GM23338 (cell line): Measurements from ENCODE around the gene TIRAP. TPM values are rescaled to one million over a fixed set of nuclear protein-coding genes. Genes with fewer than 3 reads are reported as not detected.

Source experiments
- ATAC-seq: fragments of 200-7000 bp; cut with Tn5 transposase; 3 replicates; pipeline ENCODE4 v1.9.1; 2020
- DNase-seq: peaks from one replicate; pipeline ENCODE4 v3.0.0-alpha.2; 2015; ENCODE audit warnings: low spot score
- H2AFZ ChIP-seq: fragments of 200-600 bp; sonication (generic); 2 replicates; pipeline ENCODE4 v1.8.0; 2016; ENCODE audit warnings: antibody characterized with exemption, mild to moderate bottlenecking, moderate library complexity
- H3F3A ChIP-seq: fragments of 200-600 bp; sonication (generic); replicated peaks from 2 replicates; pipeline ENCODE4 v1.8.0; 2017; ENCODE audit warnings: antibody characterized with exemption, mixed run types, low read depth
- H3K27ac ChIP-seq: fragments of 200-600 bp; sonication (generic); 2 replicates; pipeline ENCODE4 v1.6.1; 2016; ENCODE audit warnings: low read depth
- H3K27me3 ChIP-seq: fragments of 200-600 bp; sonication (generic); 2 replicates; pipeline ENCODE4 v1.8.0; 2016; ENCODE audit warnings: mild to moderate bottlenecking, mixed run types, moderate library complexity; ENCODE audit not compliant: insufficient read depth
- H3K36me3 ChIP-seq: fragments of 200-600 bp; sonication (generic); 2 replicates; pipeline ENCODE4 v1.8.0; 2016; ENCODE audit warnings: mild to moderate bottlenecking; ENCODE audit not compliant: insufficient read depth
- H3K4me1 ChIP-seq: fragments of 200-600 bp; sonication (generic); 2 replicates; pipeline ENCODE4 v1.8.0; 2016; ENCODE audit warnings: mild to moderate bottlenecking, moderate library complexity; ENCODE audit not compliant: insufficient read depth
- H3K4me2 ChIP-seq: fragments of 200-600 bp; sonication (generic); 2 replicates; pipeline ENCODE4 v1.7.1; 2017; ENCODE audit warnings: mixed run types
- H3K4me3 ChIP-seq: fragments of 200-600 bp; sonication (generic); 2 replicates; pipeline ENCODE4 v1.6.1; 2016; ENCODE audit warnings: mixed run types
- H3K79me2 ChIP-seq: fragments of 200-600 bp; sonication (generic); replicated peaks from 2 replicates; pipeline ENCODE4 v1.8.0; 2017; ENCODE audit warnings: mild to moderate bottlenecking; ENCODE audit not compliant: insufficient read depth
- H3K9me2 ChIP-seq: fragments of 200-600 bp; sonication (generic); 2 replicates; pipeline ENCODE4 v1.8.0; 2017; ENCODE audit not compliant: insufficient read depth
- H4K20me1 ChIP-seq: fragments of 200-600 bp; sonication (generic); replicated peaks from 2 replicates; pipeline ENCODE4 v1.8.0; 2017; ENCODE audit warnings: mild to moderate bottlenecking; ENCODE audit not compliant: insufficient read depth
- H3K27ac Mint-ChIP-seq: 2 replicates; pipeline ENCODE4 v1.8.0; 2020; ENCODE audit warnings: inconsistent platforms, mild to moderate bottlenecking, moderate library complexity, mixed read lengths
- H3K27me3 Mint-ChIP-seq: 3 replicates; pipeline ENCODE4 v1.8.0; 2022; ENCODE audit warnings: low read depth, mild to moderate bottlenecking, moderate library complexity, mixed read lengths, inconsistent platforms; ENCODE audit not compliant: insufficient read depth, poor library complexity
- H3K36me3 Mint-ChIP-seq: 3 replicates; pipeline ENCODE4 v1.8.0; 2021; ENCODE audit warnings: low read depth, mild to moderate bottlenecking, inconsistent platforms, moderate library complexity, mixed read lengths
- H3K4me1 Mint-ChIP-seq: 3 replicates; pipeline ENCODE4 v1.8.0; 2020; ENCODE audit warnings: mild to moderate bottlenecking, inconsistent platforms, mixed read lengths
- H3K4me3 Mint-ChIP-seq: 3 replicates; pipeline ENCODE4 v1.8.0; 2021; ENCODE audit warnings: moderate library complexity, mild to moderate bottlenecking, inconsistent platforms, mixed read lengths
- H3K9me3 Mint-ChIP-seq: 3 replicates; pipeline ENCODE4 v1.8.0; 2020; ENCODE audit warnings: moderate library complexity, mild to moderate bottlenecking, inconsistent platforms, mixed read lengths
- CREB1 ChIP-seq: fragments of 250-450 bp; sonication (Bioruptor Pico); IDR thresholded peaks from 2 replicates; pipeline ENCODE4 v1.5.0; 2020; ENCODE audit warnings: low read depth, mild to moderate bottlenecking, moderate library complexity
- EZH2phosphoT487 ChIP-seq: fragments of 200-600 bp; sonication (generic); IDR thresholded peaks from one replicate; pipeline ENCODE4 v1.8.1; 2018; ENCODE audit warnings: antibody characterized with exemption; ENCODE audit not compliant: unreplicated experiment
- JUNB ChIP-seq: IDR thresholded peaks from one replicate; pipeline ENCODE4 v1.6.1; 2016; ENCODE audit warnings: antibody characterized with exemption; ENCODE audit not compliant: unreplicated experiment
- NANOG ChIP-seq: IDR thresholded peaks from 2 replicates; pipeline ENCODE4 v1.6.1; 2016; ENCODE audit warnings: antibody characterized with exemption, borderline replicate concordance
- POLR2AphosphoS5 ChIP-seq: IDR thresholded peaks from 2 replicates; pipeline ENCODE4 v1.6.1; 2016; ENCODE audit warnings: antibody characterized with exemption, low read depth
- STAT1 ChIP-seq: IDR thresholded peaks from one replicate; pipeline ENCODE4 v1.6.1; 2016; ENCODE audit warnings: antibody characterized with exemption; ENCODE audit not compliant: unreplicated experiment
- ZNF114 ChIP-seq: fragments of 250-450 bp; sonication (Bioruptor Pico); IDR thresholded peaks from 2 replicates; pipeline ENCODE4 v1.5.0; 2020; ENCODE audit warnings: mild to moderate bottlenecking, moderate library complexity
- ZNF331 ChIP-seq: fragments of 250-450 bp; sonication (Bioruptor Pico); IDR thresholded peaks from 2 replicates; pipeline ENCODE4 v1.5.0; 2020; ENCODE audit warnings: low read depth, mild to moderate bottlenecking, moderate library complexity
- polyA plus RNA-seq: library from polyadenylated mRNA; unstranded; fragments of >200 nt; fragmentation: Nextera tagmentation; extraction: Ambion mirVana; gene quantifications from 2 replicates; pipeline ENCODE4 v1.2.1, GENCODE V29; 2016
- total RNA-seq: library from RNA; depleted of rRNA; stranded (reverse); fragments of >200 nt; shearing (Covaris generic); gene quantifications from 2 replicates; pipeline ENCODE4 v1.2.3, GENCODE V29; 2014
- TF ChIP-seq, protein P1 (sequence below): IDR thresholded peaks from 2 replicates; pipeline ENCODE4 v1.6.1; 2016; ENCODE audit warnings: antibody characterized with exemption
- TF ChIP-seq, protein P2 (sequence below): fragments of 250-450 bp; sonication (Bioruptor Pico); IDR thresholded peaks from 2 replicates; pipeline ENCODE4 v1.5.0; 2020; ENCODE audit warnings: mild to moderate bottlenecking, moderate library complexity

The TIRAP gene
- total and polyA plus RNA-seq, 2 experiments from 2014 or later = 1.1 to 3.4 TPM

DNA sequence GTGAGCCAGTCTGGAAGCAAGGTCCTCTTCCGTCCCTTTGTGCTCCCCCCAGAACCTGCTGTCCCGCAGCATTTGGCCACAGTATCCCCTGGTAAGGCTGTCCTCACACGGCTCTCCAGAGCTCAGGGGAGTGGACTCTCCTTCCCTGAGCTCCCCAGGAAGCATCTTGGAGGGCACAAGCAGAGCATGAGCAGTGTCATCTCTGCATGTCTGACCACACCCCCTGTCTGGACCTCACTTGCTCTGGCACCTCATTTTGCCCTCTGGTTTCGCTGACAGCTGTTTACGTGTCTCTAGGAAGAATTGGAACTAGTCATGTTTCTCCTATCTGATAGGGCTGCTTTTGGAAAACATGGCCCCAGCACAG lies 36.5 kb downstream of the TIRAP start (continued):
- no peak for TF ChIP-seq STAT1

DNA sequence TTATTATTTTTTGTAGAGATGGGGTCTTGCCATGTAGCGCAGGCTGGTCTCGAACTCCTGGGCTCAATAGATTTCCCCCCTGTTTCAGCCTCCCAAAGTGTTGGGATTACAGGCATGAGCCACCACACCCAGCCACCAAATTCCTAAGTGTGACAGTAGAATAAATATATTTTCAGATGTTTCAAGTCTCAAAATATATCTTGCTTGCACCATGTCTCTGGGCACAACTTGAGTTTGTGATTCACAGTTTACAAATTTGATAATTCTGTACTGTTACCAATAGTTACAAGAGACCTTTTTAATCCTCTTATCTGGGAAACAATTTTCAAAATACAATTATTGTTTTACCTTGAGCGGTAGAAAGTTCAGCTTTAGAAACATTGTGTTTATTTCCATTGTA lies 40.1 kb downstream of the TIRAP start:
- Mint-ChIP-seq H3K4me1 (peaks cover 11% of the 10 kb centered on the region), H3K27ac (no peak overlapping the region), H3K27me3 (no peaks in the 10 kb centered on the region), H3K4me3 (no peak overlapping the region), H3K9me3 (no peaks in the 10 kb centered on the region), H3K36me3 (no peaks in the 10 kb centered on the region; the same call in 2 of the 3 replicates)
- H3K27me3 ChIP-seq = no peaks in the 10 kb centered on the region
- TF ChIP-seq CREB1 (CRISPR knock-in tag) = no peak
- TF ChIP-seq NANOG = no peak
- TF ChIP-seq JUNB = no peak
- no peaks in the 10 kb centered on the region for H3F3A ChIP-seq
- no peaks in the 10 kb centered on the region for H4K20me1 ChIP-seq
- H3K36me3 ChIP-seq = no peaks in the 10 kb centered on the region
- ATAC-seq (no peak), DNase-seq (no peak)
- no peaks in the 10 kb centered on the region for H3K4me1 ChIP-seq
- no peak overlapping the region for H2AFZ ChIP-seq
- no peak overlapping the region for H3K4me3 ChIP-seq
- no peak overlapping the region for H3K4me2 ChIP-seq
- H3K79me2 ChIP-seq = no peaks in the 10 kb centered on the region; the same call in none of the 2 replicates
- H3K9me2 ChIP-seq = no peaks in the 10 kb centered on the region
- no peak overlapping the region for H3K27ac ChIP-seq

GRCh38 chr11:126327281-126328000 lies 44.5 kb downstream of the TIRAP start:
- Histone ChIP-seq H3K27ac (no peak overlapping the region), H3F3A (no peaks in the 10 kb centered on the region), H3K4me1 (no peaks in the 10 kb centered on the region), H3K36me3 (no peaks in the 10 kb centered on the region), H3K79me2 (no peaks in the 10 kb centered on the region; the same call in 1 of the 2 replicates), H3K9me2 (no peaks in the 10 kb centered on the region), H3K27me3 (no peaks in the 10 kb centered on the region), H3K4me3 (no peak overlapping the region), H4K20me1 (no peaks in the 10 kb centered on the region), H3K4me2 (no peak overlapping the region), H2AFZ (no peak overlapping the region)
- Mint-ChIP-seq H3K9me3 (no peaks in the 10 kb centered on the region), H3K4me3 (no peak overlapping the region), H3K4me1 (peaks cover 16% of the 10 kb centered on the region), H3K27me3 (no peaks in the 10 kb centered on the region), H3K27ac (no peak overlapping the region), H3K36me3 (no peaks in the 10 kb centered on the region; the same call in 2 of the 3 replicates)
- no peak for DNase-seq
- no peak for ATAC-seq
- TF ChIP-seq EZH2phosphoT487 = no peak
- TF ChIP-seq ZNF331 (CRISPR knock-in tag) = no peak
- TF ChIP-seq JUNB = no peak
- TF ChIP-seq, protein P1, sequence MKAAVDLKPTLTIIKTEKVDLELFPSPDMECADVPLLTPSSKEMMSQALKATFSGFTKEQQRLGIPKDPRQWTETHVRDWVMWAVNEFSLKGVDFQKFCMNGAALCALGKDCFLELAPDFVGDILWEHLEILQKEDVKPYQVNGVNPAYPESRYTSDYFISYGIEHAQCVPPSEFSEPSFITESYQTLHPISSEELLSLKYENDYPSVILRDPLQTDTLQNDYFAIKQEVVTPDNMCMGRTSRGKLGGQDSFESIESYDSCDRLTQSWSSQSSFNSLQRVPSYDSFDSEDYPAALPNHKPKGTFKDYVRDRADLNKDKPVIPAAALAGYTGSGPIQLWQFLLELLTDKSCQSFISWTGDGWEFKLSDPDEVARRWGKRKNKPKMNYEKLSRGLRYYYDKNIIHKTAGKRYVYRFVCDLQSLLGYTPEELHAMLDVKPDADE = no peak
- no peak for TF ChIP-seq STAT1
- no peak for TF ChIP-seq POLR2AphosphoS5
- TF ChIP-seq ZNF114 (CRISPR knock-in tag) = no peak
- TF ChIP-seq, protein P2, sequence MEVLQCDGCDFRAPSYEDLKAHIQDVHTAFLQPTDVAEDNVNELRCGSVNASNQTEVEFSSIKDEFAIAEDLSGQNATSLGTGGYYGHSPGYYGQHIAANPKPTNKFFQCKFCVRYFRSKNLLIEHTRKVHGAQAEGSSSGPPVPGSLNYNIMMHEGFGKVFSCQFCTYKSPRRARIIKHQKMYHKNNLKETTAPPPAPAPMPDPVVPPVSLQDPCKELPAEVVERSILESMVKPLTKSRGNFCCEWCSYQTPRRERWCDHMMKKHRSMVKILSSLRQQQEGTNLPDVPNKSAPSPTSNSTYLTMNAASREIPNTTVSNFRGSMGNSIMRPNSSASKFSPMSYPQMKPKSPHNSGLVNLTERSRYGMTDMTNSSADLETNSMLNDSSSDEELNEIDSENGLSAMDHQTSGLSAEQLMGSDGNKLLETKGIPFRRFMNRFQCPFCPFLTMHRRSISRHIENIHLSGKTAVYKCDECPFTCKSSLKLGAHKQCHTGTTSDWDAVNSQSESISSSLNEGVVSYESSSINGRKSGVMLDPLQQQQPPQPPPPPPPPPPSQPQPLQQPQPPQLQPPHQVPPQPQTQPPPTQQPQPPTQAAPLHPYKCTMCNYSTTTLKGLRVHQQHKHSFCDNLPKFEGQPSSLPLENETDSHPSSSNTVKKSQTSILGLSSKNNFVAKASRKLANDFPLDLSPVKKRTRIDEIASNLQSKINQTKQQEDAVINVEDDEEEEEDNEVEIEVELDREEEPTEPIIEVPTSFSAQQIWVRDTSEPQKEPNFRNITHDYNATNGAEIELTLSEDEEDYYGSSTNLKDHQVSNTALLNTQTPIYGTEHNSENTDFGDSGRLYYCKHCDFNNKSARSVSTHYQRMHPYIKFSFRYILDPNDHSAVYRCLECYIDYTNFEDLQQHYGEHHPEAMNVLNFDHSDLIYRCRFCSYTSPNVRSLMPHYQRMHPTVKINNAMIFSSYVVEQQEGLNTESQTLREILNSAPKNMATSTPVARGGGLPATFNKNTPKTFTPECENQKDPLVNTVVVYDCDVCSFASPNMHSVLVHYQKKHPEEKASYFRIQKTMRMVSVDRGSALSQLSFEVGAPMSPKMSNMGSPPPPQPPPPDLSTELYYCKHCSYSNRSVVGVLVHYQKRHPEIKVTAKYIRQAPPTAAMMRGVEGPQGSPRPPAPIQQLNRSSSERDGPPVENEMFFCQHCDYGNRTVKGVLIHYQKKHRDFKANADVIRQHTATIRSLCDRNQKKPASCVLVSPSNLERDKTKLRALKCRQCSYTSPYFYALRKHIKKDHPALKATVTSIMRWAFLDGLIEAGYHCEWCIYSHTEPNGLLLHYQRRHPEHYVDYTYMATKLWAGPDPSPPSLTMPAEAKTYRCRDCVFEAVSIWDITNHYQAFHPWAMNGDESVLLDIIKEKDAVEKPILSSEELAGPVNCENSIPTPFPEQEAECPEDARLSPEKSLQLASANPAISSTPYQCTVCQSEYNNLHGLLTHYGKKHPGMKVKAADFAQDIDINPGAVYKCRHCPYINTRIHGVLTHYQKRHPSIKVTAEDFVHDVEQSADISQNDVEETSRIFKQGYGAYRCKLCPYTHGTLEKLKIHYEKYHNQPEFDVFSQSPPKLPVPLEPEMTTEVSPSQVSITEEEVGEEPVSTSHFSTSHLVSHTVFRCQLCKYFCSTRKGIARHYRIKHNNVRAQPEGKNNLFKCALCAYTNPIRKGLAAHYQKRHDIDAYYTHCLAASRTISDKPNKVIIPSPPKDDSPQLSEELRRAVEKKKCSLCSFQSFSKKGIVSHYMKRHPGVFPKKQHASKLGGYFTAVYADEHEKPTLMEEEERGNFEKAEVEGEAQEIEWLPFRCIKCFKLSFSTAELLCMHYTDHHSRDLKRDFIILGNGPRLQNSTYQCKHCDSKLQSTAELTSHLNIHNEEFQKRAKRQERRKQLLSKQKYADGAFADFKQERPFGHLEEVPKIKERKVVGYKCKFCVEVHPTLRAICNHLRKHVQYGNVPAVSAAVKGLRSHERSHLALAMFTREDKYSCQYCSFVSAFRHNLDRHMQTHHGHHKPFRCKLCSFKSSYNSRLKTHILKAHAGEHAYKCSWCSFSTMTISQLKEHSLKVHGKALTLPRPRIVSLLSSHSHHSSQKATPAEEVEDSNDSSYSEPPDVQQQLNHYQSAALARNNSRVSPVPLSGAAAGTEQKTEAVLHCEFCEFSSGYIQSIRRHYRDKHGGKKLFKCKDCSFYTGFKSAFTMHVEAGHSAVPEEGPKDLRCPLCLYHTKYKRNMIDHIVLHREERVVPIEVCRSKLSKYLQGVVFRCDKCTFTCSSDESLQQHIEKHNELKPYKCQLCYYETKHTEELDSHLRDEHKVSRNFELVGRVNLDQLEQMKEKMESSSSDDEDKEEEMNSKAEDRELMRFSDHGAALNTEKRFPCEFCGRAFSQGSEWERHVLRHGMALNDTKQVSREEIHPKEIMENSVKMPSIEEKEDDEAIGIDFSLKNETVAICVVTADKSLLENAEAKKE (CRISPR knock-in tag) = no peak
